GM23338 (cell line): ENCODE data around the gene TBC1D16.

Experiments used
- EZH2 ChIP-seq: fragments of 200-600 bp; sonication (generic); IDR thresholded peaks from one replicate; pipeline ENCODE4 v1.8.0; 2017; ENCODE audit warnings: antibody characterized with exemption, mild to moderate bottlenecking, low read depth; ENCODE audit not compliant: unreplicated experiment
- JUNB ChIP-seq: IDR thresholded peaks from one replicate; pipeline ENCODE4 v1.6.1; 2016; ENCODE audit warnings: antibody characterized with exemption; ENCODE audit not compliant: unreplicated experiment
- POLR2AphosphoS5 ChIP-seq: IDR thresholded peaks from 2 replicates; pipeline ENCODE4 v1.6.1; 2016; ENCODE audit warnings: antibody characterized with exemption, low read depth
- ZNF114 ChIP-seq: fragments of 250-450 bp; sonication (Bioruptor Pico); IDR thresholded peaks from 2 replicates; pipeline ENCODE4 v1.5.0; 2020; ENCODE audit warnings: mild to moderate bottlenecking, moderate library complexity
- TF ChIP-seq, protein P1 (sequence below), 2 experiments: fragments of 200-600 bp in 1 of 2; sonication (generic) in 1 of 2; conservative IDR thresholded peaks; 2 replicates each; pipeline versions ENCODE4 v1.5.1 to v1.6.1; 2016 to 2017; ENCODE audit warnings: antibody characterized with exemption in 2 of 2, low read depth in 2 of 2, mild to moderate bottlenecking in 2 of 2, moderate library complexity in 1 of 2
- TF ChIP-seq, protein P2 (sequence below): IDR thresholded peaks from one replicate; pipeline ENCODE4 v1.6.1; 2018; ENCODE audit warnings: antibody characterized with exemption; ENCODE audit not compliant: unreplicated experiment
- TF ChIP-seq, protein P3 (sequence below): fragments of 250-450 bp; sonication (Bioruptor Pico); IDR thresholded peaks from 2 replicates; pipeline ENCODE4 v1.5.0; 2020; ENCODE audit warnings: mild to moderate bottlenecking, moderate library complexity

DNA sequence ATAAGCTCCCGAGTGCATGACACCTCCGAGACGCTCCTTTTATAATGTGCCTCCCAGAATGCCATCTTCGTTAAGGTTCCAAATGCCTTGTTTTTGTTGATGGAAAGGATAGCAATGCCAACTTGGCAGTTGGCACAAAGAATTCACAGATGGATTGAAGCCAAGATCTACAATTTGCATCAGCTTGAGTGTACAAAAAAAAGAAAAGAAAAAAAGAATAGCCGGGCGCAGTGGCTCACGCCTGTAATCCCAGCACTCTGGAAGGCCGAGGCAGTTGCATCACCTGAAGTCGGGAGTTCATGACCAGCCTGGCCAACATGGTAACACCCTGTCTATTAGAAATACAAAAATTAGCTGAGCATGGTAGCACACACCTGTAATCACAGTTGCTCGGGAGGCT, 7.6 kb downstream of the TBC1D16 start:
- TF ChIP-seq EZH2 (no peak), POLR2AphosphoS5 (no peak), JUNB (no peak), ZNF114 (CRISPR knock-in tag) (no peak)
- TF ChIP-seq, protein P1, sequence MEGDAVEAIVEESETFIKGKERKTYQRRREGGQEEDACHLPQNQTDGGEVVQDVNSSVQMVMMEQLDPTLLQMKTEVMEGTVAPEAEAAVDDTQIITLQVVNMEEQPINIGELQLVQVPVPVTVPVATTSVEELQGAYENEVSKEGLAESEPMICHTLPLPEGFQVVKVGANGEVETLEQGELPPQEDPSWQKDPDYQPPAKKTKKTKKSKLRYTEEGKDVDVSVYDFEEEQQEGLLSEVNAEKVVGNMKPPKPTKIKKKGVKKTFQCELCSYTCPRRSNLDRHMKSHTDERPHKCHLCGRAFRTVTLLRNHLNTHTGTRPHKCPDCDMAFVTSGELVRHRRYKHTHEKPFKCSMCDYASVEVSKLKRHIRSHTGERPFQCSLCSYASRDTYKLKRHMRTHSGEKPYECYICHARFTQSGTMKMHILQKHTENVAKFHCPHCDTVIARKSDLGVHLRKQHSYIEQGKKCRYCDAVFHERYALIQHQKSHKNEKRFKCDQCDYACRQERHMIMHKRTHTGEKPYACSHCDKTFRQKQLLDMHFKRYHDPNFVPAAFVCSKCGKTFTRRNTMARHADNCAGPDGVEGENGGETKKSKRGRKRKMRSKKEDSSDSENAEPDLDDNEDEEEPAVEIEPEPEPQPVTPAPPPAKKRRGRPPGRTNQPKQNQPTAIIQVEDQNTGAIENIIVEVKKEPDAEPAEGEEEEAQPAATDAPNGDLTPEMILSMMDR (conservative IDR thresholded peaks at IDR 0.05; ENCODE audit: low read depth in 2 of 2), result no peak
- TF ChIP-seq, protein P2, sequence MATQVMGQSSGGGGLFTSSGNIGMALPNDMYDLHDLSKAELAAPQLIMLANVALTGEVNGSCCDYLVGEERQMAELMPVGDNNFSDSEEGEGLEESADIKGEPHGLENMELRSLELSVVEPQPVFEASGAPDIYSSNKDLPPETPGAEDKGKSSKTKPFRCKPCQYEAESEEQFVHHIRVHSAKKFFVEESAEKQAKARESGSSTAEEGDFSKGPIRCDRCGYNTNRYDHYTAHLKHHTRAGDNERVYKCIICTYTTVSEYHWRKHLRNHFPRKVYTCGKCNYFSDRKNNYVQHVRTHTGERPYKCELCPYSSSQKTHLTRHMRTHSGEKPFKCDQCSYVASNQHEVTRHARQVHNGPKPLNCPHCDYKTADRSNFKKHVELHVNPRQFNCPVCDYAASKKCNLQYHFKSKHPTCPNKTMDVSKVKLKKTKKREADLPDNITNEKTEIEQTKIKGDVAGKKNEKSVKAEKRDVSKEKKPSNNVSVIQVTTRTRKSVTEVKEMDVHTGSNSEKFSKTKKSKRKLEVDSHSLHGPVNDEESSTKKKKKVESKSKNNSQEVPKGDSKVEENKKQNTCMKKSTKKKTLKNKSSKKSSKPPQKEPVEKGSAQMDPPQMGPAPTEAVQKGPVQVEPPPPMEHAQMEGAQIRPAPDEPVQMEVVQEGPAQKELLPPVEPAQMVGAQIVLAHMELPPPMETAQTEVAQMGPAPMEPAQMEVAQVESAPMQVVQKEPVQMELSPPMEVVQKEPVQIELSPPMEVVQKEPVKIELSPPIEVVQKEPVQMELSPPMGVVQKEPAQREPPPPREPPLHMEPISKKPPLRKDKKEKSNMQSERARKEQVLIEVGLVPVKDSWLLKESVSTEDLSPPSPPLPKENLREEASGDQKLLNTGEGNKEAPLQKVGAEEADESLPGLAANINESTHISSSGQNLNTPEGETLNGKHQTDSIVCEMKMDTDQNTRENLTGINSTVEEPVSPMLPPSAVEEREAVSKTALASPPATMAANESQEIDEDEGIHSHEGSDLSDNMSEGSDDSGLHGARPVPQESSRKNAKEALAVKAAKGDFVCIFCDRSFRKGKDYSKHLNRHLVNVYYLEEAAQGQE, result no peak
- TF ChIP-seq, protein P3, sequence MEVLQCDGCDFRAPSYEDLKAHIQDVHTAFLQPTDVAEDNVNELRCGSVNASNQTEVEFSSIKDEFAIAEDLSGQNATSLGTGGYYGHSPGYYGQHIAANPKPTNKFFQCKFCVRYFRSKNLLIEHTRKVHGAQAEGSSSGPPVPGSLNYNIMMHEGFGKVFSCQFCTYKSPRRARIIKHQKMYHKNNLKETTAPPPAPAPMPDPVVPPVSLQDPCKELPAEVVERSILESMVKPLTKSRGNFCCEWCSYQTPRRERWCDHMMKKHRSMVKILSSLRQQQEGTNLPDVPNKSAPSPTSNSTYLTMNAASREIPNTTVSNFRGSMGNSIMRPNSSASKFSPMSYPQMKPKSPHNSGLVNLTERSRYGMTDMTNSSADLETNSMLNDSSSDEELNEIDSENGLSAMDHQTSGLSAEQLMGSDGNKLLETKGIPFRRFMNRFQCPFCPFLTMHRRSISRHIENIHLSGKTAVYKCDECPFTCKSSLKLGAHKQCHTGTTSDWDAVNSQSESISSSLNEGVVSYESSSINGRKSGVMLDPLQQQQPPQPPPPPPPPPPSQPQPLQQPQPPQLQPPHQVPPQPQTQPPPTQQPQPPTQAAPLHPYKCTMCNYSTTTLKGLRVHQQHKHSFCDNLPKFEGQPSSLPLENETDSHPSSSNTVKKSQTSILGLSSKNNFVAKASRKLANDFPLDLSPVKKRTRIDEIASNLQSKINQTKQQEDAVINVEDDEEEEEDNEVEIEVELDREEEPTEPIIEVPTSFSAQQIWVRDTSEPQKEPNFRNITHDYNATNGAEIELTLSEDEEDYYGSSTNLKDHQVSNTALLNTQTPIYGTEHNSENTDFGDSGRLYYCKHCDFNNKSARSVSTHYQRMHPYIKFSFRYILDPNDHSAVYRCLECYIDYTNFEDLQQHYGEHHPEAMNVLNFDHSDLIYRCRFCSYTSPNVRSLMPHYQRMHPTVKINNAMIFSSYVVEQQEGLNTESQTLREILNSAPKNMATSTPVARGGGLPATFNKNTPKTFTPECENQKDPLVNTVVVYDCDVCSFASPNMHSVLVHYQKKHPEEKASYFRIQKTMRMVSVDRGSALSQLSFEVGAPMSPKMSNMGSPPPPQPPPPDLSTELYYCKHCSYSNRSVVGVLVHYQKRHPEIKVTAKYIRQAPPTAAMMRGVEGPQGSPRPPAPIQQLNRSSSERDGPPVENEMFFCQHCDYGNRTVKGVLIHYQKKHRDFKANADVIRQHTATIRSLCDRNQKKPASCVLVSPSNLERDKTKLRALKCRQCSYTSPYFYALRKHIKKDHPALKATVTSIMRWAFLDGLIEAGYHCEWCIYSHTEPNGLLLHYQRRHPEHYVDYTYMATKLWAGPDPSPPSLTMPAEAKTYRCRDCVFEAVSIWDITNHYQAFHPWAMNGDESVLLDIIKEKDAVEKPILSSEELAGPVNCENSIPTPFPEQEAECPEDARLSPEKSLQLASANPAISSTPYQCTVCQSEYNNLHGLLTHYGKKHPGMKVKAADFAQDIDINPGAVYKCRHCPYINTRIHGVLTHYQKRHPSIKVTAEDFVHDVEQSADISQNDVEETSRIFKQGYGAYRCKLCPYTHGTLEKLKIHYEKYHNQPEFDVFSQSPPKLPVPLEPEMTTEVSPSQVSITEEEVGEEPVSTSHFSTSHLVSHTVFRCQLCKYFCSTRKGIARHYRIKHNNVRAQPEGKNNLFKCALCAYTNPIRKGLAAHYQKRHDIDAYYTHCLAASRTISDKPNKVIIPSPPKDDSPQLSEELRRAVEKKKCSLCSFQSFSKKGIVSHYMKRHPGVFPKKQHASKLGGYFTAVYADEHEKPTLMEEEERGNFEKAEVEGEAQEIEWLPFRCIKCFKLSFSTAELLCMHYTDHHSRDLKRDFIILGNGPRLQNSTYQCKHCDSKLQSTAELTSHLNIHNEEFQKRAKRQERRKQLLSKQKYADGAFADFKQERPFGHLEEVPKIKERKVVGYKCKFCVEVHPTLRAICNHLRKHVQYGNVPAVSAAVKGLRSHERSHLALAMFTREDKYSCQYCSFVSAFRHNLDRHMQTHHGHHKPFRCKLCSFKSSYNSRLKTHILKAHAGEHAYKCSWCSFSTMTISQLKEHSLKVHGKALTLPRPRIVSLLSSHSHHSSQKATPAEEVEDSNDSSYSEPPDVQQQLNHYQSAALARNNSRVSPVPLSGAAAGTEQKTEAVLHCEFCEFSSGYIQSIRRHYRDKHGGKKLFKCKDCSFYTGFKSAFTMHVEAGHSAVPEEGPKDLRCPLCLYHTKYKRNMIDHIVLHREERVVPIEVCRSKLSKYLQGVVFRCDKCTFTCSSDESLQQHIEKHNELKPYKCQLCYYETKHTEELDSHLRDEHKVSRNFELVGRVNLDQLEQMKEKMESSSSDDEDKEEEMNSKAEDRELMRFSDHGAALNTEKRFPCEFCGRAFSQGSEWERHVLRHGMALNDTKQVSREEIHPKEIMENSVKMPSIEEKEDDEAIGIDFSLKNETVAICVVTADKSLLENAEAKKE, result no peak
